K562 (cell line): Measurements from ENCODE around the gene ZNF609. TPM values are rescaled to one million over a fixed set of nuclear protein-coding genes. Genes with fewer than 3 reads are reported as not detected.

Experiments
- BRF2 ChIP-seq: IDR thresholded peaks from 3 replicates; pipeline ENCODE4 v1.6.1; 2011; ENCODE audit warnings: borderline replicate concordance, mild to moderate bottlenecking; ENCODE audit not compliant: insufficient read length, insufficient read depth
- CEBPG ChIP-seq, 3 experiments: fragments of 200-800 bp in 1 of 3; sonication (Bioruptor generic) in 1 of 3; sonication (generic) in 1 of 3; formaldehyde crosslinking in 1 of 3; IDR thresholded peaks in 2 of 3; conservative IDR thresholded peaks in 1 of 3; 2 replicates each; pipeline versions ENCODE4 v1.6.1 to v1.8.0; 2016 to 2022; ENCODE audit warnings: missing compliant biosample characterization in 2 of 3, missing genetic modification characterization in 2 of 3, mild to moderate bottlenecking in 1 of 3, missing genetic modification reagents in 1 of 3
- DLX4 ChIP-seq: fragments of 250-450 bp; sonication (Bioruptor Pico); IDR thresholded peaks from 2 replicates; pipeline ENCODE4 v1.6.1; 2021; ENCODE audit warnings: mild to moderate bottlenecking
- DPF2 ChIP-seq: fragments of 450-650 bp; IDR thresholded peaks from 2 replicates; pipeline ENCODE4 v1.6.1; 2016
- HDAC8 ChIP-seq: fragments of 450-650 bp; IDR thresholded peaks from 2 replicates; pipeline ENCODE4 v1.6.1; 2016; ENCODE audit warnings: mild to moderate bottlenecking, missing genetic modification characterization, moderate library complexity, missing compliant biosample characterization
- HMG20B ChIP-seq: fragments of 250-450 bp; sonication (Bioruptor Pico); IDR thresholded peaks from 2 replicates; pipeline ENCODE4 v1.5.0; 2021; ENCODE audit warnings: mild to moderate bottlenecking
- POLR3G ChIP-seq: IDR thresholded peaks from 2 replicates; pipeline ENCODE4 v1.6.1; 2011; ENCODE audit not compliant: insufficient read length, insufficient replicate concordance; ENCODE audit errors: extremely low read depth
- RBM39 ChIP-seq: fragments of 200-400 bp; formaldehyde crosslinking; optimal IDR thresholded peaks from 2 replicates; pipeline ENCODE3; 2018; ENCODE audit warnings: low read depth, low read length
- RREB1 ChIP-seq: fragments of 250-450 bp; sonication (Bioruptor Pico); IDR thresholded peaks from 2 replicates; pipeline ENCODE4 v1.4.0; 2020
- TCF7L2 ChIP-seq: fragments of 150-350 bp; IDR thresholded peaks from 2 replicates; pipeline ENCODE4 v1.6.1; 2016; ENCODE audit warnings: low read depth, mild to moderate bottlenecking, low read length, moderate library complexity
- TRIM28 ChIP-seq: fragments of 450-650 bp; IDR thresholded peaks from 2 replicates; pipeline ENCODE4 v1.6.1; 2017
- ZNF280A ChIP-seq: fragments of 450-650 bp; IDR thresholded peaks from 2 replicates; pipeline ENCODE4 v1.6.1; 2018; ENCODE audit warnings: mild to moderate bottlenecking, low read depth; ENCODE audit not compliant: partially characterized antibody
- ZNF311 ChIP-seq: fragments of 250-450 bp; sonication (Bioruptor Pico); IDR thresholded peaks from 2 replicates; pipeline ENCODE4 v1.4.0; 2020; ENCODE audit warnings: mild to moderate bottlenecking, moderate library complexity
- ZNF408 ChIP-seq: fragments of 250-450 bp; sonication (Bioruptor Pico); IDR thresholded peaks from 2 replicates; pipeline ENCODE4 v1.4.0; 2020; ENCODE audit warnings: low read depth, mild to moderate bottlenecking, moderate library complexity
- ZNF740 ChIP-seq, 3 experiments: fragments of 200-800 bp in 1 of 3; sonication (Bioruptor generic) in 1 of 3; sonication (generic) in 1 of 3; formaldehyde crosslinking in 1 of 3; IDR thresholded peaks; 2 replicates each; pipeline versions ENCODE4 v1.6.1 to v1.8.0; 2016 to 2022; ENCODE audit warnings: mild to moderate bottlenecking in 2 of 3, missing compliant biosample characterization in 2 of 3, missing genetic modification characterization in 2 of 3, missing genetic modification reagents in 1 of 3
- ZNF764 ChIP-seq: fragments of 250-450 bp; sonication (Bioruptor Pico); IDR thresholded peaks from 2 replicates; pipeline ENCODE4 v1.4.0; 2020; ENCODE audit warnings: low read depth, mild to moderate bottlenecking, moderate library complexity
- polyA plus RNA-seq, 8 experiments: library from polyadenylated mRNA; depleted of rRNA in 4 of 8; stranded (reverse) in 5 of 8; unstranded in 3 of 8; fragments of >200 nt; fragmentation: Nextera tagmentation in 2 of 8; fragmentation: Illumina TruSeq in 1 of 8; extraction: Ambion mirVana in 2 of 8; extraction: Trizol in 1 of 8; gene quantifications; 2 replicates each; pipeline versions ENCODE4 v1.2.1 to v1.2.3, GENCODE V29; 2011 to 2014; ENCODE audit warnings: inconsistent platforms in 1 of 8, missing spikeins in 1 of 8
- total RNA-seq, 7 experiments: library from RNA; depleted of rRNA in 6 of 7; stranded (reverse); fragments of >200 nt in 6 of 7; fragmentation: Illumina TruSeq in 2 of 7; extraction: Trizol in 2 of 7; gene quantifications; 2 replicates each; pipeline versions ENCODE4 v1.2.1 to v1.2.3, GENCODE V29; 2011 to 2021; ENCODE audit warnings: low replicate concordance in 1 of 7

The ZNF609 gene
- total and polyA plus RNA-seq, 9 of the 15 experiments (the other 6 are each of a cell fraction or from before 2014, with no cell fraction given): 3.0 to 38.7 (median 17.8) TPM

- TF ChIP-seq ZNF764 (no peak), HMG20B (CRISPR knock-in tag) (no peak), HDAC8 (tag) (no peak), ZNF408 (no peak), DLX4 (no peak), RREB1 (CRISPR knock-in tag) (no peak), ZNF280A (no peak), DPF2 (peak; percentile 98), ZNF311 (CRISPR knock-in tag) (no peak), CEBPG (CRISPR knock-in tag; IDR thresholded peaks at IDR 0.05) (no peak), CEBPG (tag; conservative IDR thresholded peaks at IDR 0.05 in 1 of 2, IDR thresholded peaks at IDR 0.05 in 1 of 2) (no peak), BRF2 (no peak), TCF7L2 (no peak), ZNF740 (CRISPR knock-in tag; IDR thresholded peaks at IDR 0.05) (peak; percentile 88), ZNF740 (tag; IDR thresholded peaks at IDR 0.05) (peak in 1 of 2 experiments; percentile 92; a peak in 2 of 4 replicates), TRIM28 (no peak), RBM39 (no peak), POLR3G (no peak)
Measured at GRCh38 chr15:64695561-64695992, 235.2 kb downstream of the ZNF609 start (continued).
